OCI-LY7 (cell line): ENCODE measurements around the gene TAF13. TPM values are rescaled to one million over a fixed set of nuclear protein-coding genes. Genes with fewer than 3 reads are reported as not detected.

Experiments used
- BruUV-seq: library from RNA; stranded (reverse); fragments of 400-500 nt; replicated peaks from 2 replicates; lab custom pipeline; 2021; lab: Mats Ljungman, UMichigan
- CTCF ChIA-PET: fragments of 300-600 bp; sonication (Branson Sonifier 250); formaldehyde crosslinking; loops from one replicate; lab custom pipeline; 2022; ENCODE audit warnings: antibody characterized with exemption; ENCODE audit not compliant: unreplicated experiment; lab: Charles Lee
- POLR2A ChIA-PET: fragments of 300-600 bp; sonication (Branson Sonifier 250); formaldehyde crosslinking; loops from one replicate; lab custom pipeline; 2022; ENCODE audit warnings: antibody characterized with exemption; lab: Charles Lee
- DNase-seq: peaks from one replicate; pipeline ENCODE4 v3.0.0-alpha.2; 2015; ENCODE audit warnings: low spot score
- H2AFZ ChIP-seq: fragments of 200-600 bp; sonication (generic), shearing (Covaris generic); 2 replicates; pipeline ENCODE4 v1.6.1; 2014; ENCODE audit warnings: mild to moderate bottlenecking, antibody characterized with exemption, low read length, moderate library complexity
- H3K27ac ChIP-seq: fragments of 200-600 bp; sonication (generic); 2 replicates; pipeline ENCODE4 v1.5.1; 2014; ENCODE audit warnings: mixed run types, low read depth, mild to moderate bottlenecking, moderate library complexity, low read length, inconsistent platforms; ENCODE audit not compliant: poor library complexity, severe bottlenecking
- H3K36me3 ChIP-seq: fragments of 200-600 bp; sonication (generic); 2 replicates; pipeline ENCODE4 v1.6.1; 2014; ENCODE audit warnings: mild to moderate bottlenecking, antibody characterized with exemption, low read length, moderate library complexity, mixed read lengths; ENCODE audit not compliant: insufficient read depth
- H3K4me1 ChIP-seq: fragments of 200-600 bp; sonication (generic); 2 replicates; pipeline ENCODE4 v1.5.1; 2014; ENCODE audit warnings: mild to moderate bottlenecking, low read length; ENCODE audit not compliant: insufficient read depth, poor library complexity, severe bottlenecking
- H3K4me2 ChIP-seq: fragments of 200-600 bp; sonication (generic); 2 replicates; pipeline ENCODE4 v1.6.1; 2014; ENCODE audit warnings: mild to moderate bottlenecking, low read length
- H3K4me3 ChIP-seq: fragments of 200-600 bp; sonication (generic); 2 replicates; pipeline ENCODE4 v1.5.1; 2014; ENCODE audit warnings: mild to moderate bottlenecking, low read depth, low read length; ENCODE audit not compliant: poor library complexity, severe bottlenecking
- H3K79me2 ChIP-seq: fragments of 200-600 bp; sonication (generic); 2 replicates; pipeline ENCODE4 v1.6.1; 2016; ENCODE audit warnings: low read depth, mild to moderate bottlenecking, low read length, moderate library complexity, mixed read lengths; ENCODE audit not compliant: insufficient read depth
- H3K9me2 ChIP-seq: fragments of 200-600 bp; sonication (generic); 2 replicates; pipeline ENCODE4 v1.6.1; 2016; ENCODE audit warnings: mild to moderate bottlenecking, low read length, mixed read lengths; ENCODE audit not compliant: insufficient read depth
- H3K9me3 ChIP-seq: fragments of 200-600 bp; sonication (generic); 2 replicates; pipeline ENCODE4 v1.6.1; 2014; ENCODE audit warnings: mild to moderate bottlenecking, mixed run types, low read length, mixed read lengths
- H4K20me1 ChIP-seq: fragments of 200-600 bp; sonication (generic); 2 replicates; pipeline ENCODE4 v1.6.1; 2014; ENCODE audit warnings: mild to moderate bottlenecking, antibody characterized with exemption, low read length, moderate library complexity, mixed read lengths; ENCODE audit not compliant: insufficient read depth
- CTCF ChIP-seq: fragments of 200-600 bp; sonication (generic); conservative IDR thresholded peaks from 2 replicates; pipeline ENCODE4 v1.5.1; 2014; ENCODE audit warnings: mild to moderate bottlenecking, antibody characterized with exemption, low read length, moderate library complexity, mixed read lengths
- EZH2phosphoT487 ChIP-seq: fragments of 200-600 bp; sonication (generic); IDR thresholded peaks from 2 replicates; pipeline ENCODE4 v1.6.1; 2018; ENCODE audit warnings: low read depth, borderline replicate concordance, mild to moderate bottlenecking, mixed run types, antibody characterized with exemption, low read length, moderate library complexity, mixed read lengths
- intact Hi-C: fragments of 100-400 bp; cut with micrococcal nuclease; formaldehyde crosslinking; loops from one replicate; pipeline ENCODE4 v1.10.0; 2022; ENCODE audit not compliant: unreplicated experiment
- total RNA-seq, 2 experiments: library from RNA; depleted of rRNA in 1 of 2; stranded (reverse); fragments of >200 nt in 1 of 2; shearing (Covaris generic) in 1 of 2; gene quantifications; 2 replicates each; pipeline ENCODE4 v1.2.3, GENCODE V29; 2014 to 2022

The TAF13 gene
- total RNA-seq, 2 experiments from 2014 or later = 8.3 to 27.2 TPM

- intact Hi-C loops = no loop called here
- Histone ChIP-seq H3K4me3 (no peak overlapping the region), H2AFZ (no peak overlapping the region), H3K9me2 (no peaks in the 10 kb centered on the region), H3K27ac (no peak overlapping the region), H3K4me1 (peaks cover 15% of the 10 kb centered on the region), H3K4me2 (no peak overlapping the region), H4K20me1 (no peaks in the 10 kb centered on the region), H3K9me3 (no peaks in the 10 kb centered on the region), H3K36me3 (peaks cover 39% of the 10 kb centered on the region), H3K79me2 (peaks cover 32% of the 10 kb centered on the region)
- BruUV-seq = no TSS peak
- TF ChIP-seq CTCF (no peak), EZH2phosphoT487 (no peak)
- CTCF ChIA-PET = no interaction called here
- no peak for DNase-seq
- POLR2A ChIA-PET = interaction anchor here (0.9 kb wide), 1 partner anchor 12 kb away, joined by 3 read pairs; no protein-coding TSS in a partner anchor
Observed at GRCh38 chr1:109095631-109096030, 19.8 kb upstream of the TAF13 start.

GRCh38 chr1:109094871-109095270, 19.1 kb upstream of the TAF13 start:
- Histone ChIP-seq H3K9me2 (no peaks in the 10 kb centered on the region), H3K4me2 (no peak overlapping the region), H2AFZ (no peak overlapping the region), H3K4me1 (peaks cover 19% of the 10 kb centered on the region), H3K4me3 (no peak overlapping the region), H3K9me3 (no peaks in the 10 kb centered on the region), H3K79me2 (peaks cover 26% of the 10 kb centered on the region; the same call in 1 of the 2 replicates), H3K36me3 (peaks cover 39% of the 10 kb centered on the region), H4K20me1 (no peaks in the 10 kb centered on the region), H3K27ac (no peak overlapping the region)
- TF ChIP-seq EZH2phosphoT487 (no peak), CTCF (no peak)
- intact Hi-C loops = no loop called here
- no TSS peak for BruUV-seq
- CTCF ChIA-PET = no interaction called here
- POLR2A ChIA-PET = no interaction called here
- no peak for DNase-seq

- Histone ChIP-seq H2AFZ (no peak overlapping the region), H4K20me1 (no peaks in the 10 kb centered on the region), H3K9me2 (no peaks in the 10 kb centered on the region), H3K36me3 (peaks cover 39% of the 10 kb centered on the region), H3K79me2 (peaks cover 26% of the 10 kb centered on the region; the same call in 1 of the 2 replicates), H3K4me1 (peaks cover 17% of the 10 kb centered on the region), H3K4me2 (no peak overlapping the region), H3K27ac (no peak overlapping the region), H3K4me3 (no peak overlapping the region), H3K9me3 (no peaks in the 10 kb centered on the region)
- TF ChIP-seq EZH2phosphoT487 = no peak
- no peak for TF ChIP-seq CTCF
- POLR2A ChIA-PET = no interaction called here
- DNase-seq = no peak
- intact Hi-C loops = no loop called here
- CTCF ChIA-PET = no interaction called here
- no TSS peak for BruUV-seq
Observed at GRCh38 chr1:109094377-109094803, 18.6 kb upstream of the TAF13 start.
